Measurements from ENCODE around the gene TSHB.
"Not testable (repeated sequence)": the region's sequence is repeated elsewhere in the genome, so short reads cannot be mapped to it uniquely, and the experiment has no call there.

Gene TSHB

GRCh38 chr1:115029526-115029925 lies at the start of gene TSHB:
Gene TSHB (plus strand): TSS chr1:115029826. CDS start chr1:115033363, 3,537 bp downstream.
- ATAC-seq, result no peak
- no peak for DNase-seq
- Mint-ChIP-seq H3K4me3 (no peak within 1 kb of the TSS), H3K27ac (no peak within 1 kb of the TSS), H3K9me3 (no peaks in the 10 kb centered on the region), H3K4me1 (no peaks in the 10 kb centered on the region), H3K27me3 (no peaks in the 10 kb centered on the region)

- no peak for ATAC-seq
- no peak overlapping the region for H3K4me3 Mint-ChIP-seq
- DNase-seq, result no peak
- H3K27me3 Mint-ChIP-seq, result no peaks in the 10 kb centered on the region
- no peaks in the 10 kb centered on the region for H3K4me1 Mint-ChIP-seq
- peaks cover 7 to 21% of the 10 kb centered on the region in 2 donors for H3K9me3 Mint-ChIP-seq
- no peak overlapping the region for H3K27ac Mint-ChIP-seq
These were observed 47.4 kb upstream of the TSHB start for GRCh38 chr1:114982251-114982650.

- Mint-ChIP-seq H3K4me3 (no peak overlapping the region), H3K4me1 (no peaks in the 10 kb centered on the region), H3K27me3 (no peaks in the 10 kb centered on the region), H3K27ac (no peak overlapping the region), H3K9me3 (peaks cover 27 to 32% of the 10 kb centered on the region in 2 donors)
- DNase-seq (no peak), ATAC-seq (no peak)
These were observed 43.3 kb upstream of the TSHB start for GRCh38 chr1:114986286-114986685.

- H3K4me3 Mint-ChIP-seq, result no peak overlapping the region
- ATAC-seq (no peak), DNase-seq (no peak)
- no peaks in the 10 kb centered on the region for H3K27me3 Mint-ChIP-seq
- H3K4me1 Mint-ChIP-seq, result no peaks in the 10 kb centered on the region
- no peak overlapping the region for H3K27ac Mint-ChIP-seq
- peaks cover 17 to 20% of the 10 kb centered on the region in 2 donors for H3K9me3 Mint-ChIP-seq
These were observed 41.5 kb upstream of the TSHB start for GRCh38 chr1:114988095-114988494.

- no peaks in the 10 kb centered on the region for H3K9me3 Mint-ChIP-seq
- no peak for DNase-seq
- no peak overlapping the region for H3K27ac Mint-ChIP-seq
These were observed 31.9 kb upstream of the TSHB start for GRCh38 chr1:114997510-114998289.

GRCh38 chr1:115006191-115006590 lies 23.4 kb upstream of the TSHB start:
- no peak for DNase-seq
- Mint-ChIP-seq H3K4me1 (no peaks in the 10 kb centered on the region), H3K27me3 (peaks cover 7% of the 10 kb centered on the region), H3K27ac (no peak overlapping the region), H3K9me3 (peaks cover 0 to 5% of the 10 kb centered on the region in 2 donors), H3K4me3 (no peak overlapping the region)
- ATAC-seq, result no peak

More at GRCh38 chr1:114997510-114998289, 31.9 kb upstream of the TSHB start:
- no peaks in the 10 kb centered on the region for H3K27me3 Mint-ChIP-seq
- no peak for ATAC-seq
- H3K4me3 Mint-ChIP-seq, result no peak overlapping the region
- no peaks in the 10 kb centered on the region for H3K4me1 Mint-ChIP-seq

- ATAC-seq (no peak), DNase-seq (no peak)
- Mint-ChIP-seq H3K27me3 (no peaks in the 10 kb centered on the region), H3K27ac (no peak overlapping the region), H3K9me3 (no peaks in the 10 kb centered on the region), H3K4me1 (no peaks in the 10 kb centered on the region), H3K4me3 (no peak overlapping the region)
These were observed 17.6 kb upstream of the TSHB start for GRCh38 chr1:115012006-115012405.

GRCh38 chr1:115012434-115012833 lies 17.2 kb upstream of the TSHB start:
- Mint-ChIP-seq H3K4me1 (no peaks in the 10 kb centered on the region), H3K27ac (no peak overlapping the region), H3K27me3 (no peaks in the 10 kb centered on the region), H3K4me3 (no peak overlapping the region), H3K9me3 (no peaks in the 10 kb centered on the region)
- no peak for ATAC-seq
- no peak for DNase-seq

GRCh38 chr1:115013792-115014191 lies 15.8 kb upstream of the TSHB start:
- ATAC-seq (no peak), DNase-seq (no peak)
- Mint-ChIP-seq H3K27ac (no peak overlapping the region), H3K4me1 (no peaks in the 10 kb centered on the region), H3K27me3 (no peaks in the 10 kb centered on the region), H3K4me3 (no peak overlapping the region), H3K9me3 (peaks cover 0 to 6% of the 10 kb centered on the region in 2 donors)

GRCh38 chr1:115019549-115019948 lies 10.1 kb upstream of the TSHB start:
- peaks cover 0 to 15% of the 10 kb centered on the region in 2 donors for H3K9me3 Mint-ChIP-seq
- H3K4me3 Mint-ChIP-seq, result not testable (repeated sequence)
- H3K27me3 Mint-ChIP-seq, result peaks cover 13% of the 10 kb centered on the region

GRCh38 chr1:115021145-115021544 lies 8.5 kb upstream of the TSHB start:
- no peak overlapping the region for H3K4me3 Mint-ChIP-seq

More at GRCh38 chr1:115019549-115019948, 10.1 kb upstream of the TSHB start:
- not testable (repeated sequence) for H3K4me1 Mint-ChIP-seq, H3K27ac Mint-ChIP-seq, ATAC-seq, DNase-seq

GRCh38 chr1:115023593-115023992 lies 6.0 kb upstream of the TSHB start:
- H3K4me3 Mint-ChIP-seq, result no peak overlapping the region
- H3K27me3 Mint-ChIP-seq, result peaks cover 13% of the 10 kb centered on the region
- ATAC-seq (no peak), DNase-seq (no peak)
- peaks cover 0 to 11% of the 10 kb centered on the region in 2 donors for H3K9me3 Mint-ChIP-seq
- H3K27ac Mint-ChIP-seq, result no peak overlapping the region
- H3K4me1 Mint-ChIP-seq, result no peaks in the 10 kb centered on the region

More at GRCh38 chr1:115021145-115021544, 8.5 kb upstream of the TSHB start:
- no peak overlapping the region for H3K27ac Mint-ChIP-seq
- peaks cover 13% of the 10 kb centered on the region for H3K27me3 Mint-ChIP-seq
- H3K4me1 Mint-ChIP-seq, result no peaks in the 10 kb centered on the region
- DNase-seq (no peak), ATAC-seq (no peak)
- peaks cover 0 to 15% of the 10 kb centered on the region in 2 donors for H3K9me3 Mint-ChIP-seq

- Mint-ChIP-seq H3K27ac (no peak overlapping the region), H3K27me3 (no peaks in the 10 kb centered on the region), H3K9me3 (no peaks in the 10 kb centered on the region), H3K4me3 (no peak overlapping the region), H3K4me1 (no peaks in the 10 kb centered on the region)
- ATAC-seq (no peak), DNase-seq (no peak)
These were observed 2.0 kb downstream of the TSHB start for GRCh38 chr1:115031595-115031994.

- ATAC-seq (no peak), DNase-seq (no peak)
- Mint-ChIP-seq H3K4me1 (no peaks in the 10 kb centered on the region), H3K27ac (no peak overlapping the region), H3K4me3 (no peak overlapping the region), H3K27me3 (no peaks in the 10 kb centered on the region), H3K9me3 (no peaks in the 10 kb centered on the region)
These were observed 6.0 kb downstream of the TSHB start for GRCh38 chr1:115035652-115036051.

- Mint-ChIP-seq H3K4me1 (no peaks in the 10 kb centered on the region), H3K27ac (no peak overlapping the region), H3K27me3 (no peaks in the 10 kb centered on the region), H3K4me3 (no peak overlapping the region), H3K9me3 (peaks cover under 1 to 2% of the 10 kb centered on the region in 2 donors)
- DNase-seq, result no peak
- ATAC-seq, result no peak
These were observed 7.3 kb downstream of the TSHB start for GRCh38 chr1:115036814-115037507.

- H3K27ac Mint-ChIP-seq, result no peak overlapping the region
- DNase-seq, result no peak
- H3K9me3 Mint-ChIP-seq, result peaks cover 8 to 9% of the 10 kb centered on the region in 2 donors
- no peak overlapping the region for H3K4me3 Mint-ChIP-seq
- no peaks in the 10 kb centered on the region for H3K27me3 Mint-ChIP-seq
- no peaks in the 10 kb centered on the region for H3K4me1 Mint-ChIP-seq
- ATAC-seq, result no peak
These were observed 10.9 kb downstream of the TSHB start for GRCh38 chr1:115040501-115040900.
